Breast epithelium (tissue), 3 donors: ENCODE measurements around the gene EHHADH.

ENCODE experiments used
- POLR2A ChIP-seq: fragments of 450-650 bp; IDR thresholded peaks from one replicate; pipeline ENCODE4 v1.6.1; 2016; ENCODE audit warnings: antibody characterized with exemption, mild to moderate bottlenecking, moderate library complexity
- POLR2AphosphoS5 ChIP-seq, 3 donors: sonication (generic); formaldehyde crosslinking; IDR thresholded peaks; one replicate each; pipeline ENCODE4 v1.6.1; 2017; ENCODE audit warnings: antibody characterized with exemption in 3 of 3
- TF ChIP-seq, protein P1 (sequence below), 3 donors: fragments of 450-650 bp; IDR thresholded peaks; one replicate each; pipeline ENCODE4 v1.5.1; 2016 to 2017; ENCODE audit warnings: antibody characterized with exemption in 3 of 3, mild to moderate bottlenecking in 3 of 3, moderate library complexity in 3 of 3

DNA sequence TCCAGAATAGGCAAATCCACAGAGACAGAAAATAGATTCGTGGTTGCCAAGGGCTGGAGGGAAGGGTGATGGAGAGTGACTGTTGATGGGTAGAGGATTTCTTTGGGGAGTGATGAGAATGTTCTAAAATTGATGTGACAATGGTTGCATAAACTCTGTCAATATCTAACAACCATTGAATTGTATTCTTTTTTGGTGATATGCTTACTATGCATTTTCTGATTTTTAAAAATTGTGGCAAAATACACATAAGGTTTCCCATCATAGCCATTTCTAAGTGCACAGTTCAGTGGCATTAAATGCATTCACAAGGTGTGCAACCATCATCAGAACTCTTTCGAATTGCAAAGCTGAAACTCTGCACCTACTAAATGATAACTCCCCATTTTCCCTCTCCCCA lies 56.8 kb downstream of the EHHADH start:
- TF ChIP-seq, protein P1, sequence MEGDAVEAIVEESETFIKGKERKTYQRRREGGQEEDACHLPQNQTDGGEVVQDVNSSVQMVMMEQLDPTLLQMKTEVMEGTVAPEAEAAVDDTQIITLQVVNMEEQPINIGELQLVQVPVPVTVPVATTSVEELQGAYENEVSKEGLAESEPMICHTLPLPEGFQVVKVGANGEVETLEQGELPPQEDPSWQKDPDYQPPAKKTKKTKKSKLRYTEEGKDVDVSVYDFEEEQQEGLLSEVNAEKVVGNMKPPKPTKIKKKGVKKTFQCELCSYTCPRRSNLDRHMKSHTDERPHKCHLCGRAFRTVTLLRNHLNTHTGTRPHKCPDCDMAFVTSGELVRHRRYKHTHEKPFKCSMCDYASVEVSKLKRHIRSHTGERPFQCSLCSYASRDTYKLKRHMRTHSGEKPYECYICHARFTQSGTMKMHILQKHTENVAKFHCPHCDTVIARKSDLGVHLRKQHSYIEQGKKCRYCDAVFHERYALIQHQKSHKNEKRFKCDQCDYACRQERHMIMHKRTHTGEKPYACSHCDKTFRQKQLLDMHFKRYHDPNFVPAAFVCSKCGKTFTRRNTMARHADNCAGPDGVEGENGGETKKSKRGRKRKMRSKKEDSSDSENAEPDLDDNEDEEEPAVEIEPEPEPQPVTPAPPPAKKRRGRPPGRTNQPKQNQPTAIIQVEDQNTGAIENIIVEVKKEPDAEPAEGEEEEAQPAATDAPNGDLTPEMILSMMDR (IDR thresholded peaks at IDR 0.05) = no peak
- TF ChIP-seq POLR2AphosphoS5 (IDR thresholded peaks at IDR 0.05) = no peak
- TF ChIP-seq POLR2A = no peak
